Epidermal melanocyte (primary cell): ENCODE measurements around the gene ICE1.
"Not testable (repeated sequence)": the region's sequence is repeated elsewhere in the genome, so short reads cannot be mapped to it uniquely, and the experiment has no call there.

ENCODE experiments used
- DNase-seq: peaks from one replicate; pipeline ENCODE4 v3.0.0; 2011; ENCODE audit warnings: low spot score; ENCODE audit not compliant: insufficient read length

Gene ICE1

GRCh38 chr5:5421961-5422818, at the start of gene ICE1:
ICE1 (plus strand) TSS chr5:5422677; CDS start chr5:5422916, 239 bp downstream.
- peak; percentile 88 for DNase-seq

- no peak for DNase-seq
Observed at GRCh38 chr5:5372930-5373329, 49.5 kb upstream of the ICE1 start.

DNA sequence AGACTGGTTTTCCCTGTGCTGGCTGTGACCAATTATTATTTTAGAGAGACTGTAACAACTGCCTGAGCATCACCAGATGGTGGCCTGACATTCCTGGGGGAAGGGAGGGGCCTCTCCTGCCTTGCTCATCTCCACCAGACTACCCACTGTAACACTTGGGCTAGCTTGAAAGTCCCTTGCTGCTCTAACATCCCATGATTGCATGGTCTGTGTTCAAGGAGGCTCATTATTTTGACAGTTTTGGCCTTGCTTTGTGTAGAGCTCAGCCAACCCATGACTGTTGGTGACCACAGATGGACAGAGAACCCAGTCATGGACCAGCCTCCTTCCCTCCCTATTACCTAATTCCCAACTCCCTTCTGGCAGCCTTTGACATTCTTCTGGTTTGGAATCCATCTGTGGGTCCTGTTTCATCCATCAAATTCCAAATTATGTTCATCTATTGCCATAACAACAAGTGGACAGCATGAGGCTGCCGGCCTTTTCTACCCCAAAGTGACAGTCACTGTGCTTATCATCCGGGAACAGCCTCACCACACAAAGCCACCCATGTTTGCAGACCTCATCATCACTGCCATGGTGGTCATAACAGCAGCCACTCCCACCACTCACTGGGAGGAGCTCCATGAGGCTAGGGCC, 49.0 kb upstream of the ICE1 start:
- no peak for DNase-seq

DNA sequence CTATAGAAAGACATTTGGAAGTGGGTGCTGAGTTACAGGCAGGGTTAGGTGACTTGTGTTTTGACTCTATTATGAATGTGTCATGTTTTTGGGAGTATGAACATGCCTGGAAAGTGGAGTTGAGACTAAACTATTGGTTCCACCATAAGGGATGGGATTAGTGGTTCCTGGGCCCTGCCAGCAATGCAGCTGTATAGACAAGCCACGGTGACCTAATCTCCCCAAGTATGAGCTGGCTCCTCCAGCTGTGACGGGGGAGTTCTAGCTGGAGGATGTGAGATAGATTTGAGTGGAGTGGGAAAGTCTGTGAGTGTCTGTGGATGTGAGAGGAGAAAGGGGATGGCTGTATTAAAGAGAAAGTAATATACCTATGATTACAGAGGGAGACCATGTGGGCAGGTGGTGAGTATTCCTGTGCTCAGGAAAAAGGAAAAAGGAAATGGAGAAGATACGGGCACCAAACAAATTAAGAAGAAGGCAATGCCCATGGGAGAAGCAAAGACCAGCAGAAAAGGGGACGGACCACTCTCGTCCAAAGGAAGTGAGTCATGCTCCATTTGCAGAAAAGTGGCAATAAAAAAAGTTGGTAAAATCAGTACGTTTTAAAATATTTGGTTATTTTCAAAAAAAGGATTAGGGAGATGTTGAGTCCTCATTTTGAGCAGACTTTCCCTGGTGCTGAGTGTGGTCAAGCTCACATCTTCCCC, 48.3 kb upstream of the ICE1 start:
- no peak for DNase-seq

- no peak for DNase-seq
Observed at GRCh38 chr5:5377780-5378179, 44.7 kb upstream of the ICE1 start.

- no peak for DNase-seq
Observed at GRCh38 chr5:5378531-5378930, 43.9 kb upstream of the ICE1 start.

DNA sequence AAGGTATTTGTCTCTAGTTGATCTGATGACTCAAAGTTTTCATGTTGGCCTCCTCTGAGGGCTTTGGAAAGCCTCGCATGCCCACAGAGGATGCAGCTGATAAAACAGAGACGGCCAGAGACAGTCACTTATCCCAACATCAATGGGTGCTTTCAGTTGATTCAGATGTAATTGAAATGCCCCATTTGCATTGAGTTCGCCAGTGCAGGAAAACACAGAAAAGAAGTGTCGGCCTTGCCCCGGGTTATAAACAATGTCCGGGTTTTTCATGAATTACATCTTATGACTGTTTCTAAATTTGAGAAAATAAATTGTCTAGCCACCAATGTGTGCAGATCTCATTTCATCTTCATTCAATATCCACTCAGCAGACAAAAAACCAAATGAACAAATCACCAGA, 42.2 kb upstream of the ICE1 start:
- peak; percentile 53 for DNase-seq

GRCh38 chr5:5381310-5381913, 41.1 kb upstream of the ICE1 start:
- no peak for DNase-seq

DNA sequence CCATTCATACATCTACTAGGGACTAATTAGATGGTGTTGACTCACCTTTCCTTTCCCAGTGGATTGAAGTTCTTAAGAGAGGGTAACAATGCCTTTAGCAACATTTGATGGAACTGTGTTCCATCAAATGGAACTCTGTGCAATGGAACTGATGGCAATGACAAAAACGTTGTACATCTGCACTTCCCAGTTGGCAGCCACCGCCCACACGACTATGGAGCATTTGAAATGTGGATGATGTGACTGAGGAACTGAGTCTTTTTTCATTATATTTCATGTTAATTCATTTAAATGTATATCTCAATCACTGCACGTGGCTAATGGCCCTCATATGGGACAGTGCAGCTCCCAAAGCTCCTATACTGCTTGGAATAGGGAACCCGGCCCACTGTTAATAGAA, 39.0 kb upstream of the ICE1 start:
- DNase-seq = no peak

- no peak for DNase-seq
Observed at GRCh38 chr5:5384660-5385330, 37.7 kb upstream of the ICE1 start.

DNA sequence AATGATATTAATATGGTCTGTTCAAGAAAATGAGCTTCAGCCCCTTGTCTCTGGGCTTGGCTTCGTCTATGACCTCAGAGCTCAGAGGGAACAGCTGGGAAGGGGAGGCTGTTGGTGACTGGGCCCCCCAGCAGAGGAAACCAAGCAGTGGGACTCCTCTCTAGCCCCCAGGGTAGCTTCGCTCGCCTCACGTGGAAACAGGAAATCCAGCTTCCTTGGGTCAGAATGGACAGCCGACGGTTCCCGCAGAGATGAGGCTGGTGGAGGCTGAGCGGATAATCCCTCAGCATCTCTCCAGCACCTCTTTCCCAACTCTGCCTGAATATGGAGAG, 37.2 kb upstream of the ICE1 start:
- DNase-seq = no peak

- DNase-seq = no peak
Observed at GRCh38 chr5:5386329-5386728, 36.1 kb upstream of the ICE1 start.

GRCh38 chr5:5387192-5387591, 35.3 kb upstream of the ICE1 start:
- no peak for DNase-seq

GRCh38 chr5:5387777-5388176, 34.7 kb upstream of the ICE1 start:
- no peak for DNase-seq

- not testable (repeated sequence) for DNase-seq
Observed at GRCh38 chr5:5390121-5390869, 32.2 kb upstream of the ICE1 start.

DNA sequence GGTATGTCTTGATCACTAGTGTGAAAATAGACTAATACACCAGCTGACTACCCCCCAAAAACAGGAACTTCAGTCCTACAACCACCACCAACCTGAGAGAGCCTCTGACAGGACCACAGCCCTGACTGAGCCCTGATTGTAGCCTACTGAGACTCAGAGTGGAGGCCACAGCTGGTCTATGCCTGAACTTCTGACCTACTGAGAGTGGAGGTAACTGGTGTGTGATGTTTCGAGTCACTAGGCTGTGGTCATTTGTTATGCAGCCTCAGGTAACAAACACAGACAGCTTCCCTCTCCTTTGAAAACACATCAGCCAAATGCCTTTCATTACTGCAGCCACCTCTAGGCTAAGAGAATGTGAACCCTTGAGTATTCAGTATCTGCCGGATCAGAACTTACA, 30.0 kb upstream of the ICE1 start:
- not testable (repeated sequence) for DNase-seq

- not testable (repeated sequence) for DNase-seq
Observed at GRCh38 chr5:5394384-5394986, 28.0 kb upstream of the ICE1 start.

DNA sequence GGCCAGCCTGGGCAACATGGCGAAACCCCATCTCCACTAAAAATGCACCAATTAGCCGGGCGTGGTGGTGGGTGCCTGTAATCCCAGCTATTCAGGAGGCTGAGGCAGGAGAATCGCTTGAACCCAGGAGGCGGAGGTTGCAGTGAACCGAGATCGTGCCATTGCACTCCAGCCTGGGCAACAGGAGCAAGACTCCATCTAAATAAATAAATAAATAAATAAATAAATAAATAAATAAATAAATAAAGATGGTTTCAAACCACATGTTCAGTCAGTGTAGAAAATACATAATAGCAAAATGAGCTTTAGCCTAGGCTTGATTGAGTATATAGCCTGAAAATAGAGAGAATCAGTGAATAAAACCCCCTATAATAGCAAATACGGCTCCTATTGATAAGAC, 27.4 kb upstream of the ICE1 start:
- DNase-seq = not testable (repeated sequence)

DNA sequence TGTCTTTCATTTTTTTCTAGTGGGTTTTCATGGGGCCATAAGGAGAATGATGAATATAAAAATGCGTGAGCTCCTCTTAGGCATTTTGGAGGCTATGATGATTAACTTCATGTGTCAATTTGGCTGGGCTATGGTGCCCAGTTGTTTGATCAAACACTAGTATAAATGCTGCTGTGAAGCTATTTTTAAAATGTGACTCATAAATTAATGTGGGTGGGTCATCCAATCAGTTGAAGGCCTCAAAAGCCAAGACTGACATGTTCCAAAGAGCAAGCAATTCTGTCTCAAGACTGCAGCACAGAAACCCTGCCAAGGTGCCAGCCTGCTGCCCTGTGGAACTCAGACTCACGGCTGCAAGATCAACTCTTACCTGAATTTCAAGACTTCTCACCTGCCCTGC, 24.4 kb upstream of the ICE1 start:
- DNase-seq = no peak

DNA sequence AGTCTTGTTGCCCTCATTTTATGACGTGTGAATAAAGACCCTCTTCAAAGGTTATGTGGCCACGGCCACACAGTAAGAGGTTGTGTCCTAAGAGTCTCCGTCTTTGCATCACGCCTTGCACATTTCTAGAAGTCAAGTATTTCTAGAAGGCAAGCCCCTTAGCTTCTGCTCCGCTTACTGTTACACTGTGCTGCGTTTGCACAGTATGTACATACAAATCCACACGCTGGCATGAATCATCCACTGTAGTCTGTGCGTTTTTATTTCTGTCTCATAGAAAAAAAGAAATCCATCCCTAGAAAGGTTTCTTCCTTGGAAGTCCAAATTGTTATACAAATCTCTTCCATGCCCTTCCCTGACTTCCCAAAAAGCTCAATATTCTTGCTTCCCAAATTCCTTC, 21.4 kb upstream of the ICE1 start:
- no peak for DNase-seq
